GM18858 (cell line): ENCODE measurements around the gene CCDC78.
"Not testable (repeated sequence)": the region's sequence is repeated elsewhere in the genome, so short reads cannot be mapped to it uniquely, and the experiment has no call there.

Experiments
- ATAC-seq: cut with Tn5 transposase; IDR thresholded peaks from one replicate; pipeline ENCODE4 v1.9.1; 2021; ENCODE audit not compliant: unreplicated experiment

CCDC78 gene

DNA sequence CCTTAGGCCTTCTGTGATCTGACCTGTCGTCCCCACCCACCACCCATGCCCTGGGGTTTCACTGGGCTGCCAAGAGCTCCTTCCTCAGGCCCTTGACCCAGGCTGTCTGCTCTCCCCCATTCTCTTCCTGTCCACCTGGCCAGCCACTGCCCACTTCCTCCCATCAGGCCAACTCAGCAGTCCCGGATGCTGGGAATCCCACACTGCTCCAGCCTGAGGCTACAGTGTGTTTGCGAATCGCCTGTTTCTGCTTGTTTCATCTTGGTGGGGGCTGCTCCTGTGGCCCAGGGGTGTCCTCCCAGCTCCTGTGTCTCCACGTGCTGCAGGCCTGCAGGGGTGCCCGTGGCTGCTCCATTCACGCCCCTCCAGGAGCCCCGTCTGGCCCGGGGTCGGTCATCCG lies 12.2 kb downstream of the CCDC78 start:
- no peak for ATAC-seq

DNA sequence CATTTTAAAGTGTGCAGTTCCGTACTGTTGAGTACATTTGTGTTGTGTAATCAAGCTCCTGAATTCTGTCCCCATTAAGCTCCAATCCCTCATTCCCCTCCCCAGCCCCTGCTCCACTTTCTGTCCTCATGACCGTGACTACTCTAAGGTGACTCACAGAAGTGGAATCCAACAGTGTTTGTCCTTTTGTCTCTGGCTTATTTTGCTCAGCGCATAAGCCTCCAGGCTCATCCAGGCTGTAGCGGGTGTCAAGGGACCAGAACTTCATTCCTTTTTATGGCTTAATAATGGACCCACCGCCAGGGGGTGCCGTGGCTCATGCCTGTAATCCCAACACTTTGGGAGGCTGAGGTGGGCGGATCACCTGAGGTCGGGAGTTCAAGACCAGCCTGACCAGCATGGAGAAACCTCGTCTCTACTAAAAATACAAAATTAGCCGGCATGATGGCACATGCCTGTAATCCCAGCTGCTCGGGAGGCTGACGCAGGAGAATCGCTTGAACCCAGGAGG lies 13.4 kb downstream of the CCDC78 start:
- ATAC-seq: not testable (repeated sequence)

DNA sequence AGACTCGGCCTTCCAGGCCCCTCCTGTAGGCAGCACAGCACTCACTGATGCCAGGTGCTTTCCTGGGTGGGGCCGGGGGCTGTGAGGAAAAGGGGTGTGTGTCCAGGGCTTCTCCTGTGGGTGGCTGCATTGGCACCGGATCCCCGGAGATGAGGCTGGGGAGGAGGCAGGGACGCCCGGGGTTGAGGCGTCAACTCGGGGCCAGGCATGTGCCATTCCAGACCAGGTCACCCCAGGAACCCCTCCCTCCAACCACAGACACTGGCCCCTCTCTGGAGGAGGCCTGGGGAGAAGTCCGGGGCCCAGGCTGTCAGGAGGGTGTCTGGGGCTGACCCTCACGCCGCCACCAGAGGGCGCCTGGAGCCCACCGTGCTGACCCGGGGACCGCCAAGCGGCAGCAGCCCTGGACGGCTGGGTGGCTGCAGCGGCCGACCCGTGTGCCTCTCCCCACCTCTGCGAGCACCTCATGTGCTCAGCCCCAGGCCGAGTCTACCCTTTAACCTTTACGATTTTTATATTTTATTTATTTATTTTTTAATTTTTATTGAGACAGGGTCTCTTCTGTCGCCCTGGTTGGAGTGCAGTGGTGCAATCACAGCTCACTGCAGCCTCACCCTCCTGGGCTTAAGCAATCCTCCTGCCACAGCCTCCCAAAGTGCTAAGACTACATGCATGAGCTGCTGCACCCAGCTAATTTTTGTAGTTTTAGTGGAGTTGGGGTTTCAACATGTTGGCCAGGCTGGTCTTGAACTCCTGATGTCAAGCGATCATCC lies 14.5 kb downstream of the CCDC78 start:
- no peak for ATAC-seq

DNA sequence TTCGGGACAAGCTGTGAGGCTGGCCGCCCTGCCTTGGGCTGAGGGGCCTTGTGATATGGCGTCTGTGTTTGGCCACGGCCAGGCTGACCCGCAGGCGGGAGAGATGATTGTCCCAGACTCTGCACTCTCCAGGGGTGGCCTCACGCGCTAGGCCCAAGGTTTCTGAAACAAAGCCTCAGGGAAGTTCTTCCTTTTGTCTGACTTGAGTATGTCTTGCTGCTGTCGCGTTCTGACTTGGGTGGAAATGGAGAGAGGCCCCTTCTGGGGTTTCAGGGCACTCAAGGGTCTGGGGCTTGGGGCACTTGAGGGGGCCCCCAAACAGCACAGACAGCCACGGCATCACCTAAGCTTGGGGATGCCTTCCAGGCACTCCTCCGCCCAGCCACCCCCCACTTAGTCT lies 15.2 kb downstream of the CCDC78 start:
- no peak for ATAC-seq

DNA sequence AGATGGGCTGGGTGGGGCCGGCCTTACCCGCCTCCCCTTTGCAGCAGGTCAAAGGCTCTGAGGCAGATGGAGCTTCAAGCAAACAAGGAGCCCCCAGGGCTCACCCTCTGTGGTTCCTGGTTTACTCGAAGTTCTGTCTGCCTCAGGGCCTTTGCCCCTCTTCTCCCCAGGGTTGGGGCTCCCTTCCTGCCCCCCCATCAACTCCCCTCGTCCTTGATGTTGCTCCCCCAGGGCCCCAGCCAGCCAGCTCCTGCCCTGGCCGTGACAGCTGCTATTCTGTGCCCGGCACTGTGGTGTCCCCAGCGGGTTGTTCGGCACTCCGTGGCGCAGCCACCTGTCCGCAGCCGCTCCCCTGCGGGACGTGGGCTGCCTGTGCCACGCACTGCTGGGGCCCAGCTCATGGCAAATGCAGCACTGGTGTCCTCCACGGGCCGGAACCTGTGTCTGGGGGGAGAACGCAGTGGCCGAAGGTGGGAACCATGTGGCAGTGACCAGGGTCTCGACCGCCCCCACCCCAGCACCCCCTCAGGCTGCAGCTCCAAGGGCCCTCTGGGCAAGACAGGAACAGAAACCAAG lies 15.7 kb downstream of the CCDC78 start:
- ATAC-seq: no peak

DNA sequence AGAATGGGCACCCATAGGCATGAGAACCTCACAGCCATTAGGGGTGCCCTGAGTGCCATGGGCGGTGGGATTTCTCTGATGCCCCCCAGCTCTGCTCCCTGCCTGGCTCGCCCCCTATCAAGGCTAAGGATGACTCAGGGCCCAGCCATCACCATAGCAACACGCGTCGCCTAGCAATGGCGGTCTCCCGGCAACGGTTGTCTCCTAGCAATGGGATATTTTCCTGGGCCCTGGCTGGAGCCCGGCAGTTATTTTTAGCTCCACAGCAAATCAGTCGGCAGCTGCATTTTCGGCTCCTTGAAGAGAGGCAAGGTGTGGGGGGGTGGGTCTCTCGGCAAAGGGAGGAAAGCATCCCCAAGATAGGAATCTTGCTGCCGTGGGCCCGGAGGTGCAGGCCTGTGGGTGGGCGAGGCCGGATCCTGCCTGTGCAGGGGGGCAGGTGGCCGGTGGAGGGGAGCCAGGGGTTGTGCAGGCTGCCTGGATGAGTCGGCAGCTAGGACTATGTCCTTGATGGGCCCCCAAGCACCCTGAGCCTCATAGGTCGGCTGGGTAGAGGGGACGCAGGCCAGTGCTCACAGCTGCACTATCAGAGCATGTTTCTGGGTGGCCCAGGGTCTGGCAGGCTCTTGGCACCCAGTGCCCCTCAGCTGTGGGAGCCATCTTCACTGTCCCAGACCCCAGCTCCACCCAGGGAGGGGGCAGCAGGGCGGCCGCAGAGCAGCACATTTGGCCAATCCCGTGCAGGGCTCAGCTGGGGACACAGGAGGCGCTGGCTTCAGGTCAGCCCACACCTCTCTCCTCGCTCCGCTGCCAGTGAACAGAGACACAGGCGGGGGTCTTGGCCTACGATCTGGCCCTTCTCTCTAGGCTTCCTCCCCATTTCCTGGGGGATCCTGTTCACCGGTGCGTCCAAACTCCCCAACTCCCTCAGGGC lies 16.4 kb downstream of the CCDC78 start:
- no peak for ATAC-seq

DNA sequence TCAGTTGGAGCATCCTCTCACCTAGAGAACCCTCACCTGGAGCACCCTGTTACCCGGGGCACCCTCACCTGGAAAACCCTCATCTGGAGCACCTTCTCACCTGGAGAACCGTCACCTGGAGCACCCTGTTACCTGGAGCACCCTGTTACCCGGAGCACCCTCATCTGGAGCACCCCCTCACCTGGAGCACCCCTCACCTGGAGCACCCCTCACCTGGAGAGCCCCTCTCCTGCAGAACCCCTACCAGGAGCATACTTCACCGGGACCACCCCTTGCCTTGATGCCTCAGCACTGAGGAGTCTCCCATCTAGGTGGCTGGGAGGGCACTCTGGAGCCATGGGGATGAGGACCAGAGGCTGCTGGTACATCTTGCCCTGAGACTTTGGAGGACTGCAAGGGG lies 17.3 kb downstream of the CCDC78 start:
- ATAC-seq: no peak

DNA sequence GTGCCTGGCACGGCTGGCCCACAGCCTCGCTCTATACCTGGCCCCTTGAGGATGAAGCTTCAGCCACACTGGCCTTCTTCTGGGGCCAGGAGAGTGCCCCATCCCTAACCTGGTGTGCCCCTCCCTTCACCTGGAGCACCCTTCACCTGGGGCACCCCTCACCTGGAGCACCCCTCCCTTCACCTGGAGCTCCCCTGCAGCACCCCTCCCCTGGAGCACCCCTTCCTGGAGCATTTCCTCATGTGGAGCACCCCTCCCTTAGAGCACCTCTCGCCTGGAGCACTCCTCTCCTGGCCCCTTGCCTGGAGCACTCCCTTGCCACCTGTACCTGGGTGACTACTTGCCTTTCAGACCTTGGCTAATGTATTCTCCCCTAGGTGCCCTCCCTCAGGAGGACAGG lies 18.2 kb downstream of the CCDC78 start:
- no peak for ATAC-seq

DNA sequence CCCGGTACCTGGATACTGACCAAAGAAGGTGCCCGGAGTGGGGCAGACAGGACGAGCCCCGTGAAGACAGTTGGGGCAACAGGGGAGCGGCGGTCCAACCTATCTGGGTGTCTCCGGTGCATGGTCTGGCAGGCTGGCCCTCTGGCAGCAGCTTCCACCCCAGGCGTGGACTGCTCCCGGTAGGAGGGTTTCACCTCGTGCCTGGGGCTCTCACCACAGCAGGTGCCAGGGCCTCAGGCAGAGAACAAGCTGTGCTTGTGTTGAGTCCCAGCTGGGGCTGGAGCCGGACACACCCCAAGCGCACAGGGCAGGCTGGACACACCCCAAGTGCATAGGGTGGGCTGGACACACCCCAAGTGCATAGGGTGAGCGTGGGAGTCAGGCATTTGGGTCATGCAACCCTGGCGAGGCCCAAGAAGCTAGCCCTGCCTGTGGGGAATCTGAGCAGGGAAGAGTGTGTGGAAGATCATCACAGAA lies 19.1 kb downstream of the CCDC78 start:
- no peak for ATAC-seq

DNA sequence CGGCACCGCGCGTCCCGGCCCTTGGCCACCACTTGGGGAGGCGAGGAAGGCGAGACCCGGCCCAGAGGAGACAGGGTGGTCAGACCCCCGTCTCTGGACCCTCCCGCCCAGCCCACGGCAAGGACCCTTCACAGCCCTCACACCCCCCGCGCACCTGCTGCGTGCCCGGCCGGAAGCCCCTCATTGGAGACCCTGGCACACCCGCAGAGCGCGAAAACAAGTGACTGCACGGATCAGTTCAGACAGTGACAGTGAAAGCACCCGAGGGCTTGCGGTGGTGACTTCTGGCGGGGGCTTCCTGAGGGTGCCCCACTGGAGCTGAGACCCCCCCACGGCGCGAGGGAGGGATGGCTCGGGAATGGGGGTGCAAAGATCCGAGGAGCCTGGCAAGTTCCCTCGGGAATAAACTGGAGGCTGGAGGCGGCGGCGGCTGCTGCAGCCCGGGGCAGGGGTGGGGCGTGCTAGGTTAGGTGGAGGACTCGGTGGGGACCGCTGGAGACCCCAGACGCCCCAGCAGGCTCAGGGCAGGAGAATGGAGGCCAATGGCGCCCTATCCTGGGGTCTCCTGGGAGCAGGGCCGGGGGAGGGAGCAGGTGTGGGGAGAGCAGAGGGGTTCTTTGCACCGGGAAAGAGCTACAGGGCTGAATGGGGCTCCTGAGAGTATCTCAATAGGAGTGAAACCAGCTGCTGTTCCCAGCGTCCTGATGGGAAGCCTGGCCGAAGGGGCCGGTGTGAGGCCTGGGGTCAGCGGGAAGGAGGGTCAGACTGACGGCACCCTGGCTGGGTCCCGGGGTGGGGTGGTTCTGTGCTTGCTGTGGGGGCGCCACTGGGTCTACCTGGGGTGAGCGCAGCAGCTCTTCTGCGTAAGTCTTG lies 19.8 kb downstream of the CCDC78 start:
- no peak for ATAC-seq

DNA sequence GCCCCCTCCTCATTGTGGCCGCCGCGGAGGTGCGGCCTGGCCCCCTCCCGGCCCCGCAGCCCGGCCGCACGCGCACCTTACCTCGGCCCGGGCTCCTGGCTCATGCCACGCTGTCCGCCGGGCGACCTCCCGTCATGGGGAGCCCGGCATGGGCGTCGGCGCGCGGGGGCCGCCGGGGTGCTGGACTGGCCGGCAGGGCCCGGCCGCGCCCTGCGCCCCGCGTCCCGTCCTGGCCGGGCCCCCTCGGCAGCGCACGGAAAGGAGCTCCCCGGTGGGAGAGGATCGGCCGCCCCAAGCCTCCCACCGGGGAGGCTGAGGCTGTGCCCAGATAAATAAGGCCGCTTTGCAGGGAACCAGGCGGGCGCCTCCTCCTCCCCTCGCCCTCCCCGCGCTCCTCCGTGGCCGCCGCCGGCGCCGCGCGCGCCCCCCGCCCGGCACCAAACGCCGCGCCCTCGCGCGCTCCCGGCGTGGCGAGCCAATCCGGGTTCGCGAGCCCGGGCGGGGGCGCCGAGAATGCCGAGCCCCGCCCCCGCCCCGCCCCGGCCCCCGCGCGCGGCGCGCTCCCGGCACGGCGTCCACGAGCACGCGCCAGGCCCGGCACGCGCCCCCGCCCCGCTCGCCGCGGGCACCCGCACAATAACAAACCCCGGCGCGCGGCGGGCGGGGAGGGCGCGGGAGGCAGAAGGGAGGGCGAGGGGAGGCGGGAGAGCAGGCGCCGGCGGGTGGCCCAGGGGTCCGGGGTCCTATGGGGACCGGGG lies 20.6 kb downstream of the CCDC78 start, which contains the start of gene FBXL16:
FBXL16 (minus strand) TSS at position 371 of the 758 bp plus-strand sequence. CDS start 8,396 bp downstream, outside the sequence.
- ATAC-seq: no peak

DNA sequence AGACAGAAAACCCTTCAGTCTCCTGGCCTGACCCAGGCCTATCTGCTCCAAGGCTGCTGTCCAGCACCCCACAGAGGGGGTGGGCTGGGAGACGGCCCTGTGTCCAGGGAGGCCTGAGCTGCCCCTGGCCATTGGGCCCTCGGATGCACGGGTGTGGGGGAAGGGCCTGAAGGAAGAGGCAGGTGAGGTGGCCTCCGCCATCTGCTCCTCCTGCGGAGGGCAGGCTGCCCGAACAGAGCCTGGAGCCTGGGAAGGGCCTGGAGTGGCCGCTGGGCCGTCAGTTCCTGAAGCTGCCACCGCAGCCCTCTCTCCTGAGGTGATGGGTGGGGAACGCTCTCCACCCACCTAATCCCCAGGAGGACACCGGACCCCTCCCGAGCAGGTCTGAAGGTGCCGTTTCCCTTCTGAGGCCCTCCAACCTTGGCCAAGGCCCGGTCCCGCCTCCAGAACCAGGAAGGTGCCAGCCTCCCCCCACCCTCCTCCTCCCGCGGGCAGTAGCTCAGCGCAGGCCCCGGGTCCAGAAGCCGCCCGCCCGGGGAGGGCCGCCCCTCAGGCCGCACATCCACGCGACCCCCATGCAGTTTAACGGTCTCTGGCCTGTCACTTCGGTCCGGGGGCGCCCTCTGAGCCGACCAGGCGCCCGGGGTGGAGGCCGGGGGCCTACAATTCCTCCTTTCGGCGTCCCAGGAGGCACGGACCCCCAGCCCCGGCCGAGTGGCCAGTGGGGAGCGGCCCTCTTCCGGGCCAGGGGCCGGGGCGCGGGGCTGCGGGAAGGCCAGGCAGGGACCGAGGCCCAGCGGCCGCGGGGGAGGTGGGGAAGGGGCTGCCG lies 21.5 kb downstream of the CCDC78 start:
- no peak for ATAC-seq

DNA sequence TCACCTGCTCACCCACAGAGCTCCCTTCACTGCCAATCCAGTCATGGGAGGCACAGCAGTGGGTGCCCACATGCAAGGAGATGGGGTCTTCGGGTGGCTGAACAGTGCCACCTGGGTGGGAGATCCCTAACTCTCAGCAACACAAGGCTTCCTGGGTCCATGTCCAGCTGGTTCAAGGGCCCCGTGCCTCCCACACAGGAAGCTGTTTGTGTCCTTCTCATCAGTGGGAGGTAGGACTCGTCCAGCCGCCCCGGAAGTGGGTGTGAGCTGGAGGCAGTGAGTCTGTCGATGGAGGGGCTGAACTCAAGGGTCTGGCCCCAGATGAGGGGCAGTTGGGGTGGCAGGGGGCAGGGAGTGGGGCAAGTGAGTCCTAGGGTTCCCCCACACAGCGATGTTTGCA lies 22.2 kb downstream of the CCDC78 start:
- no peak for ATAC-seq

DNA sequence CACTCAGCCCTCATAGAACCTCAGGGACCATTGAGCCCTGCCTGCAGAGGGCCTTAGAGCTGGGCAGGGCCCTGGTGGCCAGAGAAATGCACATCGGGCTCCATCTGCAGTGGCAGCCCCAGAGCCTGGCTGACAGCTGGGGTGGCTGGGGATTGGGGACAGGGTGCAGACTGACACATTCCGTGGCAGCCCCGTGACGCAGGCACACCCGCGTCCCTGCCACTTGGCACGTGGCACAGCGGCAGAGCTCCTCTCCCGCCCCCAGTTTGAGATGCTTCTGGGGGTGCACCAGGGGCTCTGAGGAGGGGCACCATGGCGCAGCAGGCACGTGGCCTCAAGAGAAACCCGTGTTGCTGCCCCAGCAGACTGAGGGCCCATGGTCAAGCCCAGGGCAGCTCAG lies 22.8 kb downstream of the CCDC78 start:
- ATAC-seq: no peak

DNA sequence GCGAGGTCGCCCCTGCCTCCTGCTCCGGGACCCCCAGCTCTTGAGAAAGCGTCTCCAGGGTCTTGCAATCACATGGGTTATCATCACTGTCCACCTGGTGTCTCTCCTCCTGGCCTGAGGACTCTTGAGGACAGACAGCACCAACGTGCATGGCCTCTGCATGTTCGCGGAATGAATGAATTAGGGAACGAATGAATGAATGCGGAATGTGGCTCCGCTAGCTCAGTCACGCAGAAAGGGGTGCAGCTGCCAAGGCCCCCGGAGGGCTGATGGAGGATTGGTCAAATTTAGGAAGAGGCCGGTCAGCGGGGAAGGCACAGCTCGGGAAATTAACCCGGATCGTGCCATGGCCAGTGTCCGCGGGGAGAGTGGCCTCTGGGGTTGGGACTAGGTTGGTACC lies 23.9 kb downstream of the CCDC78 start:
- ATAC-seq: no peak

DNA sequence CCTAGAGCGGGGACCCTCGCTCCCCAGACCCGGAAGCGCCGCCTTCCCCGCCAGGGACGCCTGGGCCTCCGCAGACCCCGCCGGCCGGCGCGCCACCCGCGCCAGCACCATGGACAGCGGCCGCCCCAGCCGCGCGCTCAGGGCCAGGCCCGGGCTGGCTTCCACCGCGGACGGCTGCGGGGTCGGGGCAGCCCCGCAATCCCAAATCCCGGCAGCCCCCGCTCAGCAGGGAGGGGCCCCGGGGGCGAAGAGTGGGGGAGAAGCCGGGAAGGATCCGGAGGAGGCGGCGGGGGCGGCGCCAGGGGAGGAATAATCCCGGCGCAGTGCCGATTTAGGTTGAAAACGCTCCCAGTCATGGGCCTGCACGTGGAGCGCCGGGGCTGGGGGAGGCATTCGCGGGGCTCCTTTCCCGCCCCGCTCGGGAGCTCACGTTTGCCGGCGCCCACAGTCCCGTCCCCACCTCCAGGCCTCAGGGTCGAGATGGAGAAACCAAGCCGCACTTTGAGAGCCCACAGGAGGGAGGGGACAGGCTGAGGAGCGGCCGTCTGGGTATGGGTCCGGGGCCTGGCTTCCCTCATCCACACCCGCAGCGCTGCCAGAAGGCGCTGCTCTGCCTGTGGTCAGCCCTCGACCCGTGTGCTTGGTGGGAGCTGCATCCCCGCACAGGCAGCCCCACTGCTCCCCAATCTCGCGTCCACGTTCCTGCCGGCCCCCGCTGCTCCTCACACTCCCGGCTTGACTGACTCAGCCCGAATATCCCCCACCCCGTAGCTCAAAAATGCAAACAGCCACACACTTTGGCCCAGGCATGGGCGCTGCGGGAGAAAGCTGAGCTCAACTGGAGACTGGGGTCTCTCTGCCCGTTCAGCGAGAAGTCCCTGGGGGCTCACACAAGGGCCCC lies 25.3 kb downstream of the CCDC78 start:
- ATAC-seq: no peak

DNA sequence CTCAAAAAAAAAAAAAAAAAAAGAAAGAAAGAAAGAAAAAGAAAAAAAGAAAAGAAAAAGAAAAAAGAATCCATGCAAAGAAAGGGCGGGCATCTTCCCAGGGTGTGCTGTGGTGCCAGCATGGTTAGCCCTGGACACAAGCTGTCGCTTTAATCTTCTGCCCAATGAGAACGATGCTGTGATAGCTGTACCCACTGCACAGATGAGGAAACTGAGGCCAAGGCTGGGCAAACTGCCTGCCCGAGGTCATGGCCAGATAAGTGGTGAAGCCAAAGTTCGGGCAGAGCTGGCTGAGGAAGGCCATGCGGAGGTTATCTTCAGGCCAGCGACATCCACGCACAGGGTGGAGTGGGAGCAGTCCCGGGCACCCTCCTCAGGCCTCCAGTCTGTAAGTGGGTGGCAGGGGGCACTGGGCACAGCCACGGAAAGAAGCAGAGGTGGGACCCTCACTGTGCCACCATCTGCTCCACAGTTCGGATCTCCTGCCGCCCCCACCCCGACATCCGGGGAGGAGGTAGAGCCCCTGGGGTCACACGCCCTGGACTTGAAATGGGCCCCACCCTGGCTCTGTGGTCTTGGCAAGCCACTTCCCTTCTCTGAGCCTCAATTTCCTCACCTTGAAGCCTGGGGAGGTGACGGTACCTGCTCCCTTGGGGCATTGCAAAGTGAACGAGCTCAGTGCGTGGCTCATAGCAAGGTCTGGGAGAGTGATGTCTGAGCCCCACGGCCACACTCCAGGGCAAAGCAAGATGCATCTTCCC lies 27.2 kb downstream of the CCDC78 start:
- no peak for ATAC-seq
